OCI-LY7 (cell line): ENCODE data around the gene FADD.

Source experiments
- EZH2phosphoT487 ChIP-seq: fragments of 200-600 bp; sonication (generic); IDR thresholded peaks from 2 replicates; pipeline ENCODE4 v1.6.1; 2018; ENCODE audit warnings: low read depth, borderline replicate concordance, mild to moderate bottlenecking, mixed run types, antibody characterized with exemption, low read length, moderate library complexity, mixed read lengths
- TF ChIP-seq, protein P1 (sequence below): fragments of 200-600 bp; sonication (generic); conservative IDR thresholded peaks from 2 replicates; pipeline ENCODE4 v1.5.1; 2014; ENCODE audit warnings: mild to moderate bottlenecking, antibody characterized with exemption, low read length, moderate library complexity, mixed read lengths

DNA sequence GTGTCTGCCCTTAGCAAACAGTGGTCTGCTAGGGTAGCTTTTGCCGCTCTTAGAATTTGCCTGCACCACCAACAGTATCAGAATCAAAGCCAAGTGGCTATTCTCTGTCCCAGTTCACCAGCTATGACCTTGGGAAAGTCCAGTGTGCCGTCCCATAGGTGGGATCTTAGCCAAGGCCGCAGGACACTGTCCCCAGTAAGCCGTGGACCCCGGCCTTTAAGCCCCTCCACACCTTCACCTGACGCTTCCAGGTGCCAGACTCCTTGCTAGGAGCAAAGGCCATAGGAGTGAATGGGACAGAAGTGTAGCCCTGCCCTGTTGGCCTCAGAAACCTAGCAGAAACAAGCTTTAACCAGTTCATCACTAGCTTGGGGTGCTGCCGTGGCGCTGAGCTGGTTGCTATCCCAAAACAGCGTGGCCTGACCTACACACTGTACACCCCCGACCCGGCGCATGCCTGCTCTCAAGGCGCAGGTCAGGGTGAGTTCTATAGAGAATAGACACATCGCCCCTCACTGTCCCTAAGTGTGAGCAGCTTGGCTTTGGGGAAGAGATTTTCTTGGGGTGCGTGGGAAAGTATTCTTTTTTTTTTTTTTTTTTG lies 4.5 kb downstream of the FADD start:
- TF ChIP-seq, protein P1, sequence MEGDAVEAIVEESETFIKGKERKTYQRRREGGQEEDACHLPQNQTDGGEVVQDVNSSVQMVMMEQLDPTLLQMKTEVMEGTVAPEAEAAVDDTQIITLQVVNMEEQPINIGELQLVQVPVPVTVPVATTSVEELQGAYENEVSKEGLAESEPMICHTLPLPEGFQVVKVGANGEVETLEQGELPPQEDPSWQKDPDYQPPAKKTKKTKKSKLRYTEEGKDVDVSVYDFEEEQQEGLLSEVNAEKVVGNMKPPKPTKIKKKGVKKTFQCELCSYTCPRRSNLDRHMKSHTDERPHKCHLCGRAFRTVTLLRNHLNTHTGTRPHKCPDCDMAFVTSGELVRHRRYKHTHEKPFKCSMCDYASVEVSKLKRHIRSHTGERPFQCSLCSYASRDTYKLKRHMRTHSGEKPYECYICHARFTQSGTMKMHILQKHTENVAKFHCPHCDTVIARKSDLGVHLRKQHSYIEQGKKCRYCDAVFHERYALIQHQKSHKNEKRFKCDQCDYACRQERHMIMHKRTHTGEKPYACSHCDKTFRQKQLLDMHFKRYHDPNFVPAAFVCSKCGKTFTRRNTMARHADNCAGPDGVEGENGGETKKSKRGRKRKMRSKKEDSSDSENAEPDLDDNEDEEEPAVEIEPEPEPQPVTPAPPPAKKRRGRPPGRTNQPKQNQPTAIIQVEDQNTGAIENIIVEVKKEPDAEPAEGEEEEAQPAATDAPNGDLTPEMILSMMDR = no peak
- no peak for TF ChIP-seq EZH2phosphoT487
